ENCODE measurements around the gene TMEM232.

TMEM232 gene

DNA sequence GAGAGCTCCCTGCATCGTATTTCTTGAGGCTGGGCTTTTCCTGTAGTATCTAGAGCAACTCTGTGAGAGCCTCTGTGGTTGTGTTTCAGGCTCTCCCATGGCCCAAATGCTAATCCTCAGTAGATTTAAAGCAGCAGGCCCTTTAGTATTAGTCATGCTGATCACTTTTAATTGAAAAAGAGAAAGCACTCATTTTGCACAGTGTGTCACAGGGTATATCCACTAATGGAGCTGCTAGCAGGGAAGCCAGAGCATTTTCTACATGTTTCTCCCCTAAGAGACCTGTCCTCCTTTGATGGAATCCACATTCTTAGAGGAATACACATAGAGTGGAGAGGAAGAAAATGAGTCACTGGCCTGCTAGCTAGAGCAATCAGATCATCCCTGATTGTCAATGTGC, 348.5 kb downstream of the TMEM232 start:
- DNase-seq, result no peak

DNA sequence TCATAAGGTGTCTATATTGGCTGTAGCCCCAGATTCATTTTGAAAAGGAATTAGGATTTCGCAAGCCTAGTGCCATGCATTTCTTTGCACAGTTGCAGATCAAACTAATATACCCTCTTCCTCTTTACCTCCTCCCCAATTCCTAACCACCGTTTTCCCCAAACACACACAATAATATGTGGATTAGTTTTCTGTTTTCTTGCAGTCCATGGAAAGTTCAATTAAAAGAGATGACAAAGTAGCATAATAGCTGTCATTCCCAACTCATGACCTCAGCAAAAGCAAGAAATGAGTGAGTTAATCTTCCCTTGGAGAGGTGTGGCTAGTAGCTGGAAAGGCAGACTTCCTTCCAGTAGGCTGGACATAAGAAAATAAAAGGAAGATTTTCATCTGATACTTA, 349.1 kb downstream of the TMEM232 start:
- DNase-seq, result no peak

DNA sequence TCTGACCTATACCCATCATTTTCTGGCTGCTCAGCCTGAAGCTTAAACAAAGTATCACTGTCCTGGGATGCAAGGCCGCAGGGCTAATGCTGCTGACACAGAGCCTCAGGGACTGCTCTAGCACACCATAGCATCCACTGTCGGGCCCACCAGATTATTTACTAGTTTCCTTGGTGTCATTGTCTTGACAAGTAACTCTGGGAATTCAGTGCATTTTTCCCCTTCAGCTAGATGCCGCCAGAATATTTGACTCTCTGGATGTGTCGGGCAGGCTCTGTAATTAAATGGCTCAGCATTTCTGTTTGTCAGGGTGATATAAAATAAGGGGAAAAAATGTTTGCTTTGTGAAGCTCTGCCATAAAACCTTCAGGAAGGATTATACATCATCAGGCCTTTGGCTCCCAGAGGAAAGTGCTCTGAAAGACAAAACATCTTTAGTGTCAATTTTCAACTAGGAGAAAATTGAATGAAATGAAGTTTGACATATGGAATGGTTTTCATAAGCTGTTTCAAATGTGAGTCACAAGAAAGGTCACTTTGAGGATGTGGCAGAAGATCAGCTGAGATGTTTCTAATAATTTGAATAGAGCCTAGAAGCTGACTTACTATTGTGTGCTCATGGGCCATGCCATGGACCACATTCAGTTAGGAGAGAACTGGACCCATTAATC, 350.1 kb downstream of the TMEM232 start:
- DNase-seq, result no peak

DNA sequence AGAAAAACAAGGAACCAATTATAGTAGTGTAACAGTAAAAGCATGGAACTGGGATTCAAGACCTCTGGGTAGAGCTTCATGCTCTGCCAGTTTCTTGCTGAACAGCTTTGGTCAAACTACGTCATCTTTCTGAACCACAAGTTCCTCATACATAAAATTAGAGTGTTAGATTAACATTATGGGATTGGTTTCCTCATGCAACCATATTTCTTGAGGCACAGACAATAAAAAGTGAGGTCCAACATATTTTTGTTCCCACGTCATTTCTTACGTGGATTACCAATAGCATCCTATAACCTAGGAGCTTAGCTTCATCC, 354.8 kb downstream of the TMEM232 start:
- no peak for DNase-seq

DNA sequence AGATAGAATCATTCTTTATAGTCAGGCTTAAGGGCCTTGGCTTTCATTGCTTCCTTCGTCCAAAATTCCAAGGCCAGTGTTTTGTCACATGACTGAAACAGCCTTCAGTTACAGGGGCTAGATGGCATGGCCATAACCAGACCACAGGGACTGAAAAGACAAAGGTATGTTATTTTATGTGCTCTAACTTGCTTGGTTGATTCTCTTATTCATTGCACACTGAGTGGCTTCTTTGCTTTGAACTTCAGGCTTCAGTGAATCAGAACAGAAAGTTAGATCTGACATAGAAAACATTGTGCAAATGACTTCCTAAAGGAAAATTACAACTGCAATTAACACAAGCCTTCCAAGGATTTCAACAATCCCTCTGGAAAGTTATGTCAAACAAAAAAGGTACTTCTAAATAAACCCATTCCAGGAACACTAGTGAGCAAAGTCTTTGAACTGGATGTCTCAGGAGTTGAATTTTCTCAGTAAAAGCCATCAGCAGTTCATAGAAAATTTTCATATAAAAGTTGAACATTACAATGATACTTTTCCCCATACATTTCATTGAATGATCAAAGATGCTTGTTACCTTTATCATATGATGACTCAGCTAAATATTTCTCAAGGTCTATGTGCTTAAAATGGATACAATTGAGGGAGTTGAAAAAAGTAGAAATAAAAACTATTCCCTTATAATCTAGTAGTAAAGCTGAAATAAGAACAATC, 355.3 kb downstream of the TMEM232 start:
- DNase-seq, result no peak
